Activated CD4-positive, alpha-beta T cell treated with anti-CD3 and anti-CD28 coated beads, Interleukin-2, amount 50 U/mL, for 16 hours (primary cell): Measurements from ENCODE around the gene CBFA2T3.

Experiments used
- DNase-seq: peaks from one replicate; pipeline ENCODE4 v3.0.0-alpha.2; 2020

The CBFA2T3 gene

GRCh38 chr16:88936556-88937205 is 40.3 kb downstream of the CBFA2T3 start:
- no peak for DNase-seq

- DNase-seq: no peak
These were observed 40.9 kb downstream of the CBFA2T3 start for GRCh38 chr16:88936008-88936555.

- no peak for DNase-seq
These were observed 42.8 kb downstream of the CBFA2T3 start for GRCh38 chr16:88934066-88934667.

- DNase-seq: no peak
These were observed 44.1 kb downstream of the CBFA2T3 start for GRCh38 chr16:88932929-88933328.

GRCh38 chr16:88931936-88932335 is 45.1 kb downstream of the CBFA2T3 start:
- no peak for DNase-seq

- no peak for DNase-seq
These were observed 45.6 kb downstream of the CBFA2T3 start for GRCh38 chr16:88931373-88931900.

GRCh38 chr16:88930716-88931115 is 46.3 kb downstream of the CBFA2T3 start:
- DNase-seq: no peak

- DNase-seq: no peak
These were observed 47.9 kb downstream of the CBFA2T3 start for GRCh38 chr16:88929091-88929445.

GRCh38 chr16:88928405-88929090 is 48.5 kb downstream of the CBFA2T3 start:
- no peak for DNase-seq

GRCh38 chr16:88927661-88928060 is 49.3 kb downstream of the CBFA2T3 start:
- DNase-seq: no peak

GRCh38 chr16:88927010-88927409 is 50.0 kb downstream of the CBFA2T3 start:
- DNase-seq: no peak

GRCh38 chr16:88926374-88926990 is 50.5 kb downstream of the CBFA2T3 start:
- no peak for DNase-seq

GRCh38 chr16:88925540-88925887 is 51.5 kb downstream of the CBFA2T3 start:
- no peak for DNase-seq

GRCh38 chr16:88924834-88925539 is 52.0 kb downstream of the CBFA2T3 start:
- DNase-seq: peak; percentile 26

GRCh38 chr16:88923926-88924833 is 52.8 kb downstream of the CBFA2T3 start:
- no peak for DNase-seq

- no peak for DNase-seq
These were observed 53.6 kb downstream of the CBFA2T3 start for GRCh38 chr16:88923450-88923849.

- no peak for DNase-seq
These were observed 54.1 kb downstream of the CBFA2T3 start for GRCh38 chr16:88922826-88923410.

GRCh38 chr16:88922114-88922825 is 54.7 kb downstream of the CBFA2T3 start:
- DNase-seq: no peak

GRCh38 chr16:88921591-88921990 is 55.4 kb downstream of the CBFA2T3 start:
- no peak for DNase-seq
